Stomach (tissue), 4 donors: ENCODE measurements around the gene NOXA1.

Experiments used
- CTCF ChIP-seq, 7 experiments: fragments of 450-650 bp in 4 of 7; fragments of 200-600 bp in 3 of 7; sonication (generic) in 3 of 7; IDR thresholded peaks; one replicate each; pipeline ENCODE4 v1.5.1; 2016 to 2019; ENCODE audit warnings: antibody characterized with exemption in 7 of 7, control low read depth in 2 of 7, mild to moderate bottlenecking in 1 of 7
- POLR2AphosphoS5 ChIP-seq, 3 donors: sonication (generic); formaldehyde crosslinking; IDR thresholded peaks; one replicate each; pipeline ENCODE4 v1.6.1; 2016; ENCODE audit warnings: antibody characterized with exemption in 3 of 3

- TF ChIP-seq CTCF (IDR thresholded peaks at IDR 0.05) (no peak), POLR2AphosphoS5 (IDR thresholded peaks at IDR 0.05) (no peak)
These were observed 13.8 kb downstream of the NOXA1 start for GRCh38 chr9:137436761-137437600.
